WERI-Rb-1 (cell line): ENCODE results near the gene HTT.

ENCODE experiments used
- DNase-seq: peaks from one replicate; pipeline ENCODE4 v3.0.0-alpha.2; 2020
- H3K27ac ChIP-seq: fragments of 250-450 bp; sonication (Bioruptor Pico); 2 replicates; pipeline ENCODE4 v1.5.1; 2020; ENCODE audit warnings: mild to moderate bottlenecking, moderate library complexity
- H3K27me3 ChIP-seq: fragments of 250-450 bp; sonication (Bioruptor Pico); 2 replicates; pipeline ENCODE4 v1.5.1; 2021; ENCODE audit warnings: mild to moderate bottlenecking, low read depth, moderate library complexity; ENCODE audit not compliant: insufficient read depth, severe bottlenecking
- H3K36me3 ChIP-seq: fragments of 250-450 bp; sonication (Bioruptor Pico); 2 replicates; pipeline ENCODE4 v1.5.1; 2020; ENCODE audit warnings: mild to moderate bottlenecking, moderate library complexity
- H3K4me3 ChIP-seq: 2 replicates; pipeline ENCODE4 v1.5.1; 2011; ENCODE audit warnings: low read depth, mild to moderate bottlenecking, control low read depth, low read length
- H3K9me3 ChIP-seq: fragments of 250-450 bp; sonication (Bioruptor Pico); 2 replicates; pipeline ENCODE4 v1.5.1; 2021; ENCODE audit warnings: mild to moderate bottlenecking, moderate library complexity; ENCODE audit not compliant: severe bottlenecking
- CTCF ChIP-seq: IDR thresholded peaks from 2 replicates; pipeline ENCODE4 v1.5.1; 2011; ENCODE audit warnings: low read depth, mild to moderate bottlenecking, control low read depth, inconsistent platforms, low read length

Gene HTT

GRCh38 chr4:3196670-3197359 is 122.3 kb downstream of the HTT start:
- no peak overlapping the region for H3K27ac ChIP-seq

DNA sequence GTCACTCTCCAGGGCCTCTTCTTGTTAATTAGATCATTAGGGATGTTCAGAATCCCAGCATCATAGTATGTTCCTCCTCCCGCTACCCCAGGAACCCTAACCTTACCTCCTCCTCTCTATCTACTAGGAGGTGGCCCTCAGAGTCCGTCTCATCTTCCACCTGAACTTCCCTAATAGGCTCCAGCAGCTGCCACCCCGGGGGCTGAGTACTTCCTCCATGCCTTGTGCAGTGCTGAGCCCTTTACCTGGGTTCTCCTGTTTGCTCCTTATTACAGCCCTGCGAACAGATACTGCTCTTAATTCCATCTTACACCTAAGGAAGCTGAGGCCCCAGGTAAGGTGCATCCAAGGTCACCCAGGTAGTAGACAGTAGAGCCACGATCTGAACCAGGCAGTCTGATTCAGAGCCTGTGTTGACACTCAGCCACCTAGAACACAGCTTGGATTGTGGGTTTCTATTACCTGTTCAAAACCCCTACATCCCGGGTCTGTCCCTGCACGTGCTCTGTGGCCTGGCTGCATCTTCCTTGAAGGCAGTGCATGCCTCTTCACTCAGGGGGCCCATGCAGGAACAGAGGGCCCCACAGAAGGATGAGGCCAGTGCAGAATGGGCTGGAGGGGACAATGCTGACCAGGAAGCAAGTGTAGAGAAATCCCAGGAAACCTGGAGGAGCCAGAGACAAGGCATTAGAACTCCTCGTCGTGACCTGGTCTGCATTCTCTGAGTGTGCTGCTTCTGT is 123.1 kb downstream of the HTT start:
- no peak for DNase-seq
- H3K4me3 ChIP-seq = no peak overlapping the region
- no peaks in the 10 kb centered on the region for H3K9me3 ChIP-seq
- no peak for TF ChIP-seq CTCF
- H3K27ac ChIP-seq = no peak overlapping the region
- H3K27me3 ChIP-seq = no peaks in the 10 kb centered on the region
- peaks cover 65% of the 10 kb centered on the region for H3K36me3 ChIP-seq

More at GRCh38 chr4:3196670-3197359, 122.3 kb downstream of the HTT start:
- Histone ChIP-seq H3K27me3 (no peaks in the 10 kb centered on the region), H3K9me3 (no peaks in the 10 kb centered on the region), H3K4me3 (no peak overlapping the region), H3K36me3 (peaks cover 69% of the 10 kb centered on the region)
- TF ChIP-seq CTCF = no peak
- DNase-seq = no peak

GRCh38 chr4:3198906-3199305 is 124.4 kb downstream of the HTT start:
- no peak overlapping the region for H3K4me3 ChIP-seq
- peaks cover 58% of the 10 kb centered on the region for H3K36me3 ChIP-seq
- no peaks in the 10 kb centered on the region for H3K27me3 ChIP-seq
- TF ChIP-seq CTCF = no peak
- H3K9me3 ChIP-seq = no peaks in the 10 kb centered on the region
- no peak overlapping the region for H3K27ac ChIP-seq
- no peak for DNase-seq

- Histone ChIP-seq H3K36me3 (peaks cover 54% of the 10 kb centered on the region), H3K4me3 (no peak overlapping the region), H3K27me3 (no peaks in the 10 kb centered on the region), H3K9me3 (no peaks in the 10 kb centered on the region), H3K27ac (no peak overlapping the region)
- no peak for DNase-seq
- no peak for TF ChIP-seq CTCF
These were observed 125.4 kb downstream of the HTT start for GRCh38 chr4:3199653-3200422.

DNA sequence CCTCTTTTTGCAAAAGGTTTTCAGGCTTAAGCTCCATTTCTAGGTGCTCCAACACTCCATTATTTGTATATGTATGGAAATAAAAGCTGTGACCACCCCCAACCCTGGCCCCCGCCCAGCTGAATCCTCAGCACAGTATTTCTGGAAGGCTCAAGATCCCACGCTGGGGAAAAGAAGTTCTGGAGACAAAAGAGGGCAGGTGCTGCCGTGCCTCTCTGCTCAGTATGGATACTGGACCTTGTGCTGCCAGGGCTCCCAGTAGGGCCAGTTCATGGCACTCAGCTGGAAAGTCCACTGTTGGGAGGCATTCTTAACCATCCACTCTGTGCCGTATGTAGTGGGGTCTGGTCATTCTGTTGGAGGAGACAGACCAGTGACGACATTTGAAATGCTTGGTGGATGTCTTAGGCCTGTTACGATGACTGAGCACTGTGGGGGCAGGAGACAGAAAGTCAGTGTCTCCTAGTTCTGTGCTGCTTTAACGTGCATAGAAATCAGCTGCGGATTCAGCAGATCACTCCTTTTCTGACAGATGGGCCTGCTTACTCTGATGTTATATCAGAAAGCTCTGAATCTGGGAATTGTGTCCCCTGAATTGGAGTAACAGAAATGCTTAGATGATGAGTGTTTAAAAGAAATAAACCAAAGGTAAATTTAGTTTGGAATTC is 126.1 kb downstream of the HTT start:
- Histone ChIP-seq H3K9me3 (no peaks in the 10 kb centered on the region), H3K4me3 (no peak overlapping the region), H3K27me3 (no peaks in the 10 kb centered on the region), H3K36me3 (peaks cover 51% of the 10 kb centered on the region), H3K27ac (no peak overlapping the region)
- no peak for TF ChIP-seq CTCF
- DNase-seq = no peak
